ENCODE results near the gene CALCOCO1.

CALCOCO1 gene

GRCh38 chr12:53709671-53710070 is 17.6 kb downstream of the CALCOCO1 start:
- no peak for TF ChIP-seq CTCF (IDR thresholded peaks at IDR 0.05; ENCODE audit: extremely low read depth, missing control alignments)
- DNase-seq (ENCODE audit: low spot score): no peak

- no peak for TF ChIP-seq CTCF (IDR thresholded peaks at IDR 0.05; ENCODE audit: extremely low read depth, missing control alignments)
- DNase-seq (ENCODE audit: low spot score): no peak
Measured at GRCh38 chr12:53706080-53706479, 21.2 kb downstream of the CALCOCO1 start.

- no peak for DNase-seq (ENCODE audit: low spot score)
- TF ChIP-seq CTCF (IDR thresholded peaks at IDR 0.05; ENCODE audit: extremely low read depth, missing control alignments): no peak
Measured at GRCh38 chr12:53703756-53704155, 23.5 kb downstream of the CALCOCO1 start.

GRCh38 chr12:53701518-53702264 is 25.6 kb downstream of the CALCOCO1 start:
- peak; percentile 80 for DNase-seq (ENCODE audit: low spot score)
- peak; percentile 93 for TF ChIP-seq CTCF (IDR thresholded peaks at IDR 0.05; ENCODE audit: extremely low read depth, missing control alignments)

GRCh38 chr12:53700567-53700966 is 26.7 kb downstream of the CALCOCO1 start:
- no peak for DNase-seq (ENCODE audit: low spot score)
- no peak for TF ChIP-seq CTCF (IDR thresholded peaks at IDR 0.05; ENCODE audit: extremely low read depth, missing control alignments)

GRCh38 chr12:53699678-53700025 is 27.6 kb downstream of the CALCOCO1 start:
- no peak for DNase-seq (ENCODE audit: low spot score)

More at GRCh38 chr12:53699678-53700025, 27.6 kb downstream of the CALCOCO1 start:
- TF ChIP-seq CTCF (IDR thresholded peaks at IDR 0.05; ENCODE audit: extremely low read depth, missing control alignments): no peak
